Measurements from ENCODE around the gene NAALADL2. TPM values are rescaled to one million over a fixed set of nuclear protein-coding genes. Genes with fewer than 3 reads are reported as not detected.

Gene NAALADL2
- total RNA-seq, 1 experiment from 2014 or later: not detected

DNA sequence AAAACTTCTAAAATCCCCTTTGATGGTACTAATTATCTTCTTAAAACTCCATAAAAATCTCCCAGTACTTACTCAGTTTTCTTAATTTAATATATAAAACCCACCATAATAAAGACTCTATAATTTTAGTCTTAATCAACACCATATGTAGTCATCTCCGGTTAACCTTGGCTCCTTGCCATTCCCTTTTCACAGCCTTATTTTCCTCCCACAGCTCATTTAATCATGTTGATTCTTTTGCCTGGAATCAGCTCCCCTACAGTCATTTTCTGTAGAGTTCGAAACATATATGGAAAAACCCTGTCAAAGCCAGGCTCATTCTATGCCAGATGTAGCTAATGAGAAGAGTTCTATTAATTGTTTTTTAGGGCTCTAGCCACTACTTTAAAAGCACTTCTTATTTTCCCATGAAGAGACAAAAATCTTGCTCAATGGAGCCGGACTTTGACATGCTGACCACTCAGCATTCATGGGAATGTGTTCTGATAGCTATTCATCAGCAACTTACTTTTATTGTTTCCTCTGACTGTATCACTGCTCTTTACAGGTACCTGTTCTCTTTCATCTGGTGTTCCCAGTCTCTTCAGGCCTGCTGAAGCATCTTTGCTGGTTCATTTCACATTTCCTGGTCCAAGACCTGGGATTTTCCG, 573.4 kb downstream of the NAALADL2 start:
- Histone ChIP-seq H3K4me2 (ENCODE audit: low read depth, low read length, poor library complexity, severe bottlenecking) (no peak overlapping the region), H3K9ac (ENCODE audit: low read length) (no peak overlapping the region), H3K27ac (ENCODE audit: low read length) (no peak overlapping the region), H3K79me2 (ENCODE audit: low read length) (no peaks in the 10 kb centered on the region), H2AFZ (ENCODE audit: low read length) (no peak overlapping the region), H3K4me3 (ENCODE audit: low read length) (no peak overlapping the region), H3K9me2 (replicated peaks; ENCODE audit: insufficient read depth, low read length) (no peaks in the 10 kb centered on the region), H4K20me1 (ENCODE audit: insufficient read depth, low read depth, low read length) (no peaks in the 10 kb centered on the region), H3K27me3 (ENCODE audit: low read length) (no peaks in the 10 kb centered on the region), H3K36me3 (ENCODE audit: insufficient read depth, low read length) (no peaks in the 10 kb centered on the region), H3K9me3 (ENCODE audit: low read length) (peaks cover 25% of the 10 kb centered on the region), H3K4me1 (ENCODE audit: low read length) (no peaks in the 10 kb centered on the region)
- no peak for DNase-seq

DNA sequence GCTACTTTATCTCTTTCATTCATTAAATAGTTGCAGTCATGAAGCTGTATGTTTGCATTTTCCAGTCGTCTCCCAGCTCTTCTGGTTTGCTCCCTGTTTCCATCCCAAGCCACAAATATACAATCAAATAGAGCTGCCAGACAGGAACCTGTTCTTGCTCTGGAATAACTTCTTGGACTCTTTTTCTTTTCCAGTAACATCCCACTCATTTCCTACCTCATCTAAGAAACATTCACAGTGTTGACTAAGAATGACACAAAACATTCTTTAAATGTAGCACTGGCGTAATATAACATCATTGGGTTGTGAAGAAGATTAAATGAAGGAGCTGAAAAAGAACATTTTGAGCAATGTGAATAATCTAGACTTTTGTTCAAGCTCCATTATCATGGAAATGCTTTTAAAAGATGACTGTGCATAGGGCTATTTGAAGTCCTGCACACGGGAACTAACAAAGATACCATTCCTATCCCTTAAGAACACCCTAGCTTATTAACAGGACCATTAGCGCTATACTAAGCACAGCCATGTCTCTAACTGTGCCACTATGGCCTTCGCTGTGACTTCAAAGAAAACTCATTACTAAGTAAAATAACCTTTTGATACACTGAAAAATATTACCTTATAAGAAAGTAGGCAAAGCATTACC, 574.0 kb downstream of the NAALADL2 start:
- Histone ChIP-seq H3K9me2 (replicated peaks; ENCODE audit: insufficient read depth, low read length) (no peaks in the 10 kb centered on the region), H3K9ac (ENCODE audit: low read length) (no peak overlapping the region), H3K27me3 (ENCODE audit: low read length) (no peaks in the 10 kb centered on the region), H3K27ac (ENCODE audit: low read length) (no peak overlapping the region), H4K20me1 (ENCODE audit: insufficient read depth, low read depth, low read length) (no peaks in the 10 kb centered on the region), H3K4me2 (ENCODE audit: low read depth, low read length, poor library complexity, severe bottlenecking) (no peak overlapping the region), H3K4me1 (ENCODE audit: low read length) (no peaks in the 10 kb centered on the region), H3K79me2 (ENCODE audit: low read length) (no peaks in the 10 kb centered on the region), H3K36me3 (ENCODE audit: insufficient read depth, low read length) (no peaks in the 10 kb centered on the region), H2AFZ (ENCODE audit: low read length) (no peak overlapping the region), H3K4me3 (ENCODE audit: low read length) (no peak overlapping the region), H3K9me3 (ENCODE audit: low read length) (peaks cover 22% of the 10 kb centered on the region)
- DNase-seq: no peak

DNA sequence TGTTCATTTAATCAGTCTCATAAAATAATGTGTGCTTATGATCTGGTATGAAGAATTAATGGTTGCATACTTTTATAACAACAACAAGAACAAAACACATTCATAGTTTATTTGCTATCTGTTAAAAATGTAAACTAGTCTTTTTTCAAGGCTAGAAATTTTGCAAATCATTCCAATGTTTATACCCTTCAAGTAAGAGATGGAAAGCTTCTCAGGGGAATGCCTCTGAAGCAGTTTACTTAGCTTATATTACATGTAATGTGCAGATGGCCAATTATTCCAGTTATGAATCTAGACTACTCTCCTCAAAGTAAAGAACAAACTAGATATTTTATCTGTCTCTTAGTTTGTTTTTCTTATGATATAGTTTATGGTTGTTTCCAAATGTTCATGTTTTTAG, 575.4 kb downstream of the NAALADL2 start:
- Histone ChIP-seq H3K9me3 (ENCODE audit: low read length) (peaks cover 19% of the 10 kb centered on the region), H3K9ac (ENCODE audit: low read length) (no peak overlapping the region), H3K4me3 (ENCODE audit: low read length) (no peak overlapping the region), H3K4me1 (ENCODE audit: low read length) (no peaks in the 10 kb centered on the region), H2AFZ (ENCODE audit: low read length) (no peak overlapping the region), H3K4me2 (ENCODE audit: low read depth, low read length, poor library complexity, severe bottlenecking) (no peak overlapping the region), H3K27ac (ENCODE audit: low read length) (no peak overlapping the region), H4K20me1 (ENCODE audit: insufficient read depth, low read depth, low read length) (no peaks in the 10 kb centered on the region), H3K36me3 (ENCODE audit: insufficient read depth, low read length) (no peaks in the 10 kb centered on the region), H3K27me3 (ENCODE audit: low read length) (no peaks in the 10 kb centered on the region), H3K79me2 (ENCODE audit: low read length) (no peaks in the 10 kb centered on the region), H3K9me2 (replicated peaks; ENCODE audit: insufficient read depth, low read length) (no peaks in the 10 kb centered on the region)
- DNase-seq: no peak

DNA sequence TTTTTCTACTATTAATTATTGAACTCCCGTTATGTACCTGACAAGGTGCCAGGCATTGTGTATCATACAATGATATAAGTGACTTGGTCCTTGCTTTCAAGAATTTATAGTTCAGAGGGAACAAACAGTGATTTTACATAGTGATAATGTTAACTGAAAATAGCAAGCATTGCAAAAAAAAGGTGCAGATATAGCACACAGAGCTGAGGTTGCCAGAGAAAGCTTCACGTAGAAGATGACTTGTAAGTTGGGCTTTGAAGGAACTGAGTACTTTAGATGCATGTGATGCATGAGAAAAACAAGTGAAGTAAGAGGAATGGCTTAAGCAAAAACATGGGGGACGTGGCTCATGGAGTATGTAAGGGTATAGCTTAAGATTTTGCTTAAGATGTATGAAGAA, 584.5 kb downstream of the NAALADL2 start:
- no peak overlapping the region for H3K4me2 ChIP-seq (ENCODE audit: low read depth, low read length, poor library complexity, severe bottlenecking)
- DNase-seq: no peak
- H3K9me2 ChIP-seq (replicated peaks; ENCODE audit: insufficient read depth, low read length): no peaks in the 10 kb centered on the region
- H3K9ac ChIP-seq (ENCODE audit: low read length): no peak overlapping the region
- no peak overlapping the region for H3K27ac ChIP-seq (ENCODE audit: low read length)
- no peaks in the 10 kb centered on the region for H3K79me2 ChIP-seq (ENCODE audit: low read length)
- peaks cover 14% of the 10 kb centered on the region for H3K9me3 ChIP-seq (ENCODE audit: low read length)
- H4K20me1 ChIP-seq (ENCODE audit: insufficient read depth, low read depth, low read length): no peaks in the 10 kb centered on the region
- H2AFZ ChIP-seq (ENCODE audit: low read length): no peak overlapping the region
- H3K36me3 ChIP-seq (ENCODE audit: insufficient read depth, low read length): no peaks in the 10 kb centered on the region
- no peaks in the 10 kb centered on the region for H3K27me3 ChIP-seq (ENCODE audit: low read length)
- no peak overlapping the region for H3K4me3 ChIP-seq (ENCODE audit: low read length)
- H3K4me1 ChIP-seq (ENCODE audit: low read length): no peaks in the 10 kb centered on the region

DNA sequence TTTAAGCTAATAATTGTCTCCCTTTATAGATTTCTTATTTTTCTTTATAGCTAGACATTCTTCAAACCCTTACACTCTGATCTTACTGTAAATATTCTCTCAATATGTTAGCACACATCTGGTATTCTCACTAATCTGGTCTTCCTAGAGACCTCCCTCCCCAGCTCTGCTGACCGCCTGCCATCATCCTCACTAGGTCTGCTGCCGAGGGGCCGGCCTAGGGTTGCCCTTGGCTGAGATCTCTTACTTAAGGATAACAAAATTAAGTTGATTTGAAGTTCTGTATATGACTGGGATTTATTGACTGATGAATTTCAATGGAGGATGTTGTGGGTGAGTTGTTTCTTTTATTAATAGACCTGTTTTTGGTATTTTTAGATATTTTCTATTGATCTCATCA, 586.6 kb downstream of the NAALADL2 start:
- H3K27me3 ChIP-seq (ENCODE audit: low read length): no peaks in the 10 kb centered on the region
- H3K4me3 ChIP-seq (ENCODE audit: low read length): no peak overlapping the region
- H2AFZ ChIP-seq (ENCODE audit: low read length): no peak overlapping the region
- no peak overlapping the region for H3K9ac ChIP-seq (ENCODE audit: low read length)
- H3K36me3 ChIP-seq (ENCODE audit: insufficient read depth, low read length): no peaks in the 10 kb centered on the region
- no peak for DNase-seq
- H3K9me3 ChIP-seq (ENCODE audit: low read length): peaks cover 7% of the 10 kb centered on the region
- H4K20me1 ChIP-seq (ENCODE audit: insufficient read depth, low read depth, low read length): no peaks in the 10 kb centered on the region
- H3K4me2 ChIP-seq (ENCODE audit: low read depth, low read length, poor library complexity, severe bottlenecking): no peak overlapping the region
- no peaks in the 10 kb centered on the region for H3K9me2 ChIP-seq (replicated peaks; ENCODE audit: insufficient read depth, low read length)
- H3K4me1 ChIP-seq (ENCODE audit: low read length): no peaks in the 10 kb centered on the region
- H3K79me2 ChIP-seq (ENCODE audit: low read length): no peaks in the 10 kb centered on the region
- no peak overlapping the region for H3K27ac ChIP-seq (ENCODE audit: low read length)

DNA sequence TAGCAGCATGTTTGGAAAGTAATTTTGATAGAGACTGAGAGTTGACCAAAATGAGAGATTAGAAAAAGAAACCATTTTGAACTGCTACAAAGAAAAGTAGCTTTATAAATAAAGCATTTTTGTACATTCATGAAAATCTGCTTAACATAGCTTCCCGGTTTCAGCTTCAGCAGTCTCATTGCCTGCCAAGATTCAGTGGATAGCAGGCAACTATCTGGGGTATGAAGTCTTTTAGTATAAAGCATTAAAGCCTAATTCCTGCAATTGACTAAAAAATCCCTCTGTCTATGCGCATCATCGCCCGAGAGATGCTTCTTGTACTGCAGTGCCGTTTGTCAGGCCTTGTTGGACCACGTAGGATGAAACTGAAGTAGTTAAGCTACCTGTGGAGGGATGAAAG, 588.4 kb downstream of the NAALADL2 start:
- Histone ChIP-seq H3K79me2 (ENCODE audit: low read length) (no peaks in the 10 kb centered on the region), H3K4me2 (ENCODE audit: low read depth, low read length, poor library complexity, severe bottlenecking) (no peak overlapping the region), H3K36me3 (ENCODE audit: insufficient read depth, low read length) (no peaks in the 10 kb centered on the region), H3K9me3 (ENCODE audit: low read length) (peaks cover 7% of the 10 kb centered on the region), H3K4me1 (ENCODE audit: low read length) (no peaks in the 10 kb centered on the region), H3K4me3 (ENCODE audit: low read length) (no peak overlapping the region), H3K9me2 (replicated peaks; ENCODE audit: insufficient read depth, low read length) (no peaks in the 10 kb centered on the region), H3K27ac (ENCODE audit: low read length) (no peak overlapping the region), H3K27me3 (ENCODE audit: low read length) (no peaks in the 10 kb centered on the region), H4K20me1 (ENCODE audit: insufficient read depth, low read depth, low read length) (no peaks in the 10 kb centered on the region), H3K9ac (ENCODE audit: low read length) (no peak overlapping the region), H2AFZ (ENCODE audit: low read length) (no peak overlapping the region)
- DNase-seq: no peak

DNA sequence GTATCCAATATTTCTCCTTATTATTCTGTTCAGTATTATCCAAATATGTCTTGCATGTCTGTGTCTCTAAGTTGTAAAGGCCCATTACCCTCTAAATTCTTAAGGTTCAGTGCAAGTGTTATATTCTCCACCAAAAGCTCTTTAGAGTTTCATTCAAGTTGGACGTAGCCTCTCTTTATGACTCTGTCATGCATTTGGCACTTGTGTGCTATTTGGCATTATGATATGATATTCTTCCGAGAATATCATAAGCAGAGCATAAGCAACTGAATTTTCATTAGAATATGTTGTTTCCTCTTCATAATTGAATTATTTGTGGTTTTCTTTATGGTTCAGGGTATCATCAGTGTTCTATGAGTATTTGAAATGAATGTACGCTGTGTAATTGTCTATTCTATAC, 594.2 kb downstream of the NAALADL2 start:
- no peaks in the 10 kb centered on the region for H4K20me1 ChIP-seq (ENCODE audit: insufficient read depth, low read depth, low read length)
- no peaks in the 10 kb centered on the region for H3K27me3 ChIP-seq (ENCODE audit: low read length)
- H3K4me1 ChIP-seq (ENCODE audit: low read length): no peaks in the 10 kb centered on the region
- H3K9me3 ChIP-seq (ENCODE audit: low read length): peaks cover 3% of the 10 kb centered on the region
- no peak overlapping the region for H3K9ac ChIP-seq (ENCODE audit: low read length)
- no peak overlapping the region for H3K4me3 ChIP-seq (ENCODE audit: low read length)
- H3K4me2 ChIP-seq (ENCODE audit: low read depth, low read length, poor library complexity, severe bottlenecking): no peak overlapping the region
- H3K27ac ChIP-seq (ENCODE audit: low read length): no peak overlapping the region
- H2AFZ ChIP-seq (ENCODE audit: low read length): no peak overlapping the region
- H3K9me2 ChIP-seq (replicated peaks; ENCODE audit: insufficient read depth, low read length): no peaks in the 10 kb centered on the region
- no peak for DNase-seq
- no peaks in the 10 kb centered on the region for H3K36me3 ChIP-seq (ENCODE audit: insufficient read depth, low read length)
- no peaks in the 10 kb centered on the region for H3K79me2 ChIP-seq (ENCODE audit: low read length)

DNA sequence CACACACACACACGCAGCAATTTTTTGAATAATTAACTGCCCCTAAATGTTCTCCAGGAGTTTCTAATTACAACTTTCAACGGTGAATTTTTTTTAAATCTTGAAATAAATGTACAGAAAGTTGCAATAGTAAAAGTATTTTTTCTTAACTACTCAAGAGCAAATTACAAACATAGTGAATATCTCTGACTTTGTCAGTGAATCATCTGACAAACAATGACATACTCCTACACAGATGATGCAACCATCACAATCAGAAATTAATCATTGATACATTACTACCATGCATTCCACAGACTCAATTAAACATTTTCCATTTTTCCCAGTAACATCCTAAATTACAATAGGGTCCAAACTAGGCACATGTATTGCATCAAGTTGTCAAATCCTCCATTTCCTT, 597.3 kb downstream of the NAALADL2 start:
- DNase-seq: no peak
- Histone ChIP-seq H3K9me3 (ENCODE audit: low read length) (peaks cover 18% of the 10 kb centered on the region), H2AFZ (ENCODE audit: low read length) (no peak overlapping the region), H3K9me2 (replicated peaks; ENCODE audit: insufficient read depth, low read length) (no peaks in the 10 kb centered on the region), H3K27ac (ENCODE audit: low read length) (no peak overlapping the region), H3K36me3 (ENCODE audit: insufficient read depth, low read length) (no peaks in the 10 kb centered on the region), H3K4me2 (ENCODE audit: low read depth, low read length, poor library complexity, severe bottlenecking) (no peak overlapping the region), H4K20me1 (ENCODE audit: insufficient read depth, low read depth, low read length) (no peaks in the 10 kb centered on the region), H3K4me1 (ENCODE audit: low read length) (no peaks in the 10 kb centered on the region), H3K27me3 (ENCODE audit: low read length) (no peaks in the 10 kb centered on the region), H3K79me2 (ENCODE audit: low read length) (no peaks in the 10 kb centered on the region), H3K9ac (ENCODE audit: low read length) (no peak overlapping the region), H3K4me3 (ENCODE audit: low read length) (no peak overlapping the region)
